ENCODE results near the gene PCDH9.
A peak's percentile ranks its signal among the peaks of the same experiment; 100 is the strongest.

The PCDH9 gene

DNA sequence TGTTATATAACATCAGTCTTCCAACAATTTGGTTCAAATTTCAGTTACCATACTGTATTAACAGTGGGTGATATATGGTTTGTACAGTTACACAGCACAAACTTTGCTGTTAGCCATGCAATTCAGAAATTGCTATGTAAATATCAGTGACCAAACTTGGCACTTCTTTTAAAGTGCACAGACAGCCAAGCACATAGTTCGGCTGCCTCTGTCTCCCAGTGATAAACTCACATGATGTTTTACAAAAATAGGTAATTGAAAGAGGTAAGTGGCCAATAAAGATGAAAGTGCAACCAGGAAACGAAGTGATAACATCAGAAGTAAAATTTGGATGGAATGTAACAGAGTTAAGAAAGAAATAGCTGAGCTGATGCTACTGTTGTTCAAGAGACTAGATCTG is 143.9 kb downstream of the PCDH9 start:
- peak; percentile 46 for DNase-seq (ENCODE audit: low read depth, low spot score)

- DNase-seq (ENCODE audit: low read depth, low spot score): no peak
Measured at GRCh38 chr13:67084066-67084465, 146.1 kb downstream of the PCDH9 start.

DNA sequence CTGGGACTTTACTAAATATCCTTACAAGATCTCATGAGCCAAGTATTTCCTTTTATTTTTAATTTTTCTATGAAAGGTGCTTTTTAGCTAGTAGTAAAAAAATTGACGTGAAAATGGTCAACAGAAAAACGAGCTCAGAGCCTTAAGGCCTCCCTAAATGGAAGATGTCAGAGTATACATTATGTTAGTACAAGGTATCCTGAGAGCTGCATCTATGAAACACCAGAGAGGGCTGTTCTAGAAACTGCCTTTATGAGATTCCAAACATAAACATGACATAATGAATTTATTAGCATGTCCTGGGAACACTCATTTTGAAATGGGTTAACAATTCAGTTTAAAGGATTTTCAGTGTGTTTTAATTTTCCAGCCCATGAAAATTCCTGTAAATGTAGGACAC is 146.6 kb downstream of the PCDH9 start:
- DNase-seq (ENCODE audit: low read depth, low spot score): no peak

DNA sequence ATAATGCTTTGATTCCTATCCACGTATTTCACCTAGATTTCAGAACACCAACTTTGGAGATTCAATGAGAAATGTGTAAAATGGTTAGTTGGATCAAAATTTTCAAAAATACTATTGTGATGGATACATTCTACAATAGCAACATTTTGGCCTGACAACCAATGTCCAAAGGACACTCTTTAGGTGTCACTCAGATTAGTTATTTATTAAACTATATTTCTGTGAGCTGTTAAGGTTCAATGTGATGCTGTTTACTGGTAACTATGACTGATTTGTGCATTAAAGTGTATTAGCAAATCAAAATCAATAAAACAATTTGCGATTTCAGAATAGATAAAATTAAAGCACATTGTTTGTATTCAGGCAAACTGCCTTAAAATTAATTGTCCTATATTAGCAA is 149.8 kb downstream of the PCDH9 start:
- DNase-seq (ENCODE audit: low read depth, low spot score): no peak

- no peak for DNase-seq (ENCODE audit: low read depth, low spot score)
Measured at GRCh38 chr13:67078062-67078461, 152.1 kb downstream of the PCDH9 start.

DNA sequence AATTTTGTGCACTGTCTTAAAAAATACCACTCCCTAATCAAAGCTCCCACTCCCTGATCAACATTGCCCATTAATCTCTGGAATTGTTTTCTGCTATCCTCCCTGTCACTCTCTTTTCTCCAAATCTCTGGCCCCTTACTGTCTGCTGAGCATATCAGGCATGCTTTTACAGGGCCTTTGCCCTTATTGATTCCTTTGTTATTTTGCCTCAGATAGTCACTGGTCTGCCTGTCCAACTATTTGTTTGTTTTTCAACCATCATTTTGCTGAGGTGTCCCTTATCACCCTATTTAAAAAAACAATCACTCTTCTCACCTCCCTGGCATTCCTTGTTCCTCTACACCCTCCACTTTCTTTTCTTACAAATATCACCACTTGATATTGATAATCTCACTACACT is 153.0 kb downstream of the PCDH9 start:
- DNase-seq (ENCODE audit: low read depth, low spot score): no peak

GRCh38 chr13:67076378-67076777 is 153.8 kb downstream of the PCDH9 start:
- DNase-seq (ENCODE audit: low read depth, low spot score): no peak

DNA sequence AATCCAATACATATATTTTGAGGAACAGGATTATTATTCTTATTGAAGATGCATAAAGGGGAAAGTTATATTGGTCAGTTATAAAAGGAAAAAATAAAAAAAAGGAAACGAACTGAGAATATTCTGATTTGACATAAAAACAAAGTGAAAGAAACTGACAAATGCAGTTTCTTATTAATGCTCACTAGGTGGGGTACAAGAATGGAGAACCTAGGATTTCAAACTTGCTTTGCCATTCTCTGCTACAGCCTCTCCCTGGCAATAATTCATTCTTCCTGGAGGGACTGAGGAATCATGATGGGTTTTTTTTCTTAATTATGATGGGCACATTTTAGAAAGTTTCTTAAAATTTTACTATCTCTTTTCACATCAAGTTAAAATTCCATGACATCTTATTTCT is 154.9 kb downstream of the PCDH9 start:
- no peak for DNase-seq (ENCODE audit: low read depth, low spot score)

- DNase-seq (ENCODE audit: low read depth, low spot score): no peak
Measured at GRCh38 chr13:67071918-67072598, 158.1 kb downstream of the PCDH9 start.

- no peak for DNase-seq (ENCODE audit: low read depth, low spot score)
Measured at GRCh38 chr13:67070306-67070705, 159.8 kb downstream of the PCDH9 start.

DNA sequence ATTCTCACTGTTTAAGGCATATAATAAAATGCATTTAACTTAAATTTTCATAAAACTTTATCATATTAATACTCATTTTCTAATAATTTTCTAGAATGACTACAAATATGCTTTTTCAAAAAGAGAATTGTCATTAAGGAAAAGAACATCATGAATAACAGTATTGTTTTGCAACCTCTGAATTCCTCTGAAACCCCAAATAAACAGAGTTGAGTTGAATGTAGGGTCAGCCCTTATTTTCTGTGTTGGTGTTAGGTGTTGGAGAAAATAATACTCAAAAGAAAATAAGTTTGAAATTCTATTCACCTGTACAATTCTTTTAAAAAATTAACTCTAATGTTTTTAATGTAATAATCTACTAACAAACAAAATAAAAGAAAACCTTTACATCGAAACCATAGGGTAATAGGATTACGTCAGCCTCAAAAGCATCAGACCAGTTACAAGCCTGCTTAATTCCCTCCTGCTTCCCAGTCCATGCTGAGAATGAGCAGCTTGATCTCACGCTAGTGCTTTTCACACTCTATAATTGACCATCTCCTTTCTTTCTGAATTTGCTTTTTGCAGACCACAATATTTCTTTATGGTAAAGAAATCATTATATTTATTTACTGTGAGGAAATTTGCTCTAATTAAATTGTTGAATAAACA is 160.9 kb downstream of the PCDH9 start:
- no peak for DNase-seq (ENCODE audit: low read depth, low spot score)

DNA sequence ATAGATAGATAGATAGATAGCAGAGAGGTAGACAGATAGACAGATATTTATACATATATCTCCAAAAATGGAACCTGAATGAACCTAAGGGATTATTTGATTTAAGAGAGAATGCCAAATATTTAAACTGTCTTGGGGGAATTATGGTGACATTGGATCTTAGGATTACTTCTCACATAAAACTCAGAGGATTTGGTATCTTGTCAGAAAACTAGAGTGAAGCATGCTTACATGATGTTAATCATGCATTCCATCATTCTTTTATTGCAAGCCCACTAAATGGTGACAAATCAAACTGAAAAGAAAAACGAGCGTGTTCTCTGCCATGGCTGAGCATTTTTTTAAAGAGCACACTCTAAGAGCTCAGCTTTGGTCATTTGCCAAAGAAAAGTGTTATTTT is 165.2 kb downstream of the PCDH9 start:
- no peak for DNase-seq (ENCODE audit: low read depth, low spot score)

DNA sequence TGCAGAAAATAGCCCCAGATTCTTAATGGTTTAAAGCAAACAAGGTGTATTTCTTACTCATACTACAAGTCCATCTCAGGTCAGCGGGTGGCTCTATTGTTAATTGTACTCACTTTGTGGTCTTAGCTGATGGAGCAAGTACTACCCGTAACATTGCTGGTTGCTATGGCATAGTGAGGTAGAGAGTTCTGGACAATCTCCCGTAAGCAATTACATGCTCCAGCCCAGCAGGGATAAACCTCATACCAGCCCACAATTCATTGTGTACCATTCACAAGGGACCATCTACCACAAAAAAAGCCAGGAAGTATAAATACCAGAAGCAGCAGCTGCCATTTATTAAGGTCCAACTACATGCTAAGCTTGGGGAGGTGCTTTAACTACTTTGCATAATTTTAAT is 167.1 kb downstream of the PCDH9 start:
- peak; percentile 91 for DNase-seq (ENCODE audit: low read depth, low spot score)

DNA sequence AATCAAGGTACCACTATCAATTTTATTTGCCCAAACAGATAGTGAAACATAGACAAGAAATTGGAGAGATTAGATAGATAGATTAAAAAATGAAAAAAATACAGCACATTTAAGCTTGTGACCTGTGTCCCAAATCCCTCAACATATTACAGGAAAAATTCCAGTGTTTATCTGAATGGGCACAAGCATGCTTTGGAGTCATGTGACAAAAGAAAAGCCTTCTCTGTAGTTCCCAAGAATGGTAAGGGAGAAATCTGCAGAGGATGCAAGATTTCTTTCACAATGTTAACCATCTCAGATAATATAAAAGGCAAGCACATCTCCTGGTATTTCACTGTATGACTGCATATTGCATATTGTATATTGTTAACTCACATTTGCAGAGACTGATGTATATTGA is 168.0 kb downstream of the PCDH9 start:
- no peak for DNase-seq (ENCODE audit: low read depth, low spot score)

DNA sequence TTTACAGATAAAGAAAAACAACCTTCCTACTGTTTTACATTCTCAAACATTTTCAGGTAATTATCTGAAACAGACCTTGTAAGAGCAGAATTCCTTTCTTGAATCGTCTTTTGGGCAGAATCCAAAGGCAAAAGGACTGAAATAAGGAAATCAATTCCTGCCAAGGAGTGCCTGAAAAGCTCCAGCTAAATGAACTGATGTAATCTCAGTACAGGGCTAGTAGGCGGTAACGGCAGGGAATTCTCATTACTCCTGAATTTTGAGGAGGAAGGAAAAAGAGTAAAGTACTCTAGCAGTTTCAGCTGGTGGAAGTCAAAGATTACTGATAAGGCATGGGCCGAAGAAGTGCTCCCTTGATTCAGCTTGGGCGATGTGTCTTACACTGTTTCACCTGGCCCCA is 168.4 kb downstream of the PCDH9 start:
- DNase-seq (ENCODE audit: low read depth, low spot score): peak; percentile 20

- DNase-seq (ENCODE audit: low read depth, low spot score): no peak
Measured at GRCh38 chr13:67052550-67053490, 177.3 kb downstream of the PCDH9 start.

DNA sequence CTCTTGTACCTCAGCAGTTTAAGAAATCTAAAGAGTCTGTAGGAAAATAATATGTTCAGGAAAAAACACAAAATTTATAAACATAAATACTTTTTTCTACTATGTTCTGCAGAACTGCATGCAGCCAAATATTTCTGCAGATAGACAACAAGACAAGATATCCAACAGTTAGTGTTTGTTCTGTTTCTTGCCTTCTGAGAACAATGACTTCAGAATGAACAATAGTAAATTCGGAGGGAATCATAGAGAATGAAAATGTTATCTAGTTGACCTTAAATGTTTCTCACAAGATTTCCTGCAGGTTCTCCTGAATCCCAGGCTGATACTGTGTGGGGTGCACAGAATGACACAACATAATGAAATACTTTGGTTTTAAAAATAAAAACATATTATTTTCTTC is 180.4 kb downstream of the PCDH9 start:
- DNase-seq (ENCODE audit: low read depth, low spot score): no peak

- peak; percentile 74 for DNase-seq (ENCODE audit: low read depth, low spot score)
Measured at GRCh38 chr13:67048821-67049150, 181.3 kb downstream of the PCDH9 start.

GRCh38 chr13:67048084-67048820 is 181.9 kb downstream of the PCDH9 start:
- peak; percentile 87 for DNase-seq (ENCODE audit: low read depth, low spot score)

- DNase-seq (ENCODE audit: low read depth, low spot score): no peak
Measured at GRCh38 chr13:67045357-67045756, 184.8 kb downstream of the PCDH9 start.

DNA sequence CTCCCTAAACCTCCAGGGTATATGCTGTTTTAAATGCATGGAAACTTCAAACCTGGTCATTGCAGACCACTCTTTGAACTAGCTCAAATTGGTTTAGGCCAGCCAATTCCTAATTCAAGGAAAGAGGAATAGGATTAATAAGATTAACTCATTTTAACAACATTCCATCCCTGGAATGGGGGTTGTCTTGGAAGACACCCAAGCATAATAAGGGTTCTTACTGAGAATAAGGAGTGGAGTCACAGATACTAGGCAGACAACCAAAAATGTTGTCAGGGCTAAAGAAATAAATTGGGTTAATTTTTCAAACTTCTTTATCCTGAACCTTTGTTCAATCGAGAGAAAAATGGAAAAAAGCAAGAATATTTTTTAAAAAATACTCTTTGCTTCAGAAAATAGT is 186.2 kb downstream of the PCDH9 start:
- DNase-seq (ENCODE audit: low read depth, low spot score): peak; percentile 85

DNA sequence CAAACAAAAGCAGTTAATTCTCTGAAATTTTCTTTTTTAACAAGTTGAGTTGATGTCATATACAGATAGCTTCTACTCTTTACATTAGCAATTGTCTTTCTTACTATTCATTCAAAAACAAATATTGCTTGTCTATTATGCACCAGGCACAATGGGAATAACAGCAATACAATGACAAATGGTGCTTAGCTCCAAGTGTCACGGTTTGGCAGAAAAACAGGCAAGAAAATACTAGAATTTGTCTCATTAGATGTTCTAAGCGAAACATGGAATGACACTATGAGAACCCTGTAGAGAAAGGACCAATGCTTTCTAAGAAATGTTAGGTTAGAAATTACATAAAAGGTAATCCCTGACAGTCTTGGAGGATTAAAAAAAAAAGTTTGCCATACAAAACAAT is 187.6 kb downstream of the PCDH9 start:
- no peak for DNase-seq (ENCODE audit: low read depth, low spot score)

All from astrocyte of the hippocampus (primary cell).